Adrenal gland (tissue), 12 donors: Measurements from ENCODE around the gene RPE. TPM values are rescaled to one million over a fixed set of nuclear protein-coding genes. Genes with fewer than 3 reads are reported as not detected.

ENCODE experiments used
- DNase-seq, 7 donors: peaks; one replicate each; pipeline ENCODE4 v3.0.0-alpha.2; 2019 to 2020
- H3K27ac ChIP-seq, 5 donors: fragments of 200-600 bp; sonication (generic) in 4 of 5; 1 replicate in 3 of 5; 2 replicates in 2 of 5; pipeline versions ENCODE4 v1.5.1 to v1.8.0; 2016 to 2020; ENCODE audit warnings: mild to moderate bottlenecking in 1 of 5
- H3K27me3 ChIP-seq: fragments of 200-600 bp; 2 replicates; pipeline ENCODE4 v1.8.0; 2021
- H3K36me3 ChIP-seq, 2 donors: fragments of 200-600 bp; replicated peaks in 1 of 2; 1 replicate in 1 of 2; 2 replicates in 1 of 2; pipeline versions ENCODE4 v1.5.1 to v1.8.0; 2018 to 2022
- H3K4me1 ChIP-seq, 2 donors: fragments of 200-600 bp; replicated peaks in 1 of 2; 1 replicate in 1 of 2; 2 replicates in 1 of 2; pipeline versions ENCODE4 v1.5.1 to v1.8.0; 2018 to 2021
- H3K4me3 ChIP-seq, 4 donors: fragments of 200-600 bp; sonication (generic) in 3 of 4; one replicate each; pipeline ENCODE4 v1.5.1; 2016 to 2018
- H3K9me3 ChIP-seq, 3 donors: fragments of 200-600 bp; sonication (generic) in 1 of 3; replicated peaks in 1 of 3; 1 replicate in 2 of 3; 2 replicates in 1 of 3; pipeline versions ENCODE4 v1.5.1 to v1.8.0; 2016 to 2021
- POLR2A ChIP-seq, 2 donors: fragments of 450-650 bp; IDR thresholded peaks; one replicate each; pipeline ENCODE4 v1.6.1; 2017; ENCODE audit warnings: antibody characterized with exemption in 2 of 2, mild to moderate bottlenecking in 2 of 2, moderate library complexity in 1 of 2
- WGBS, 4 donors: extraction: QIAGEN DNeasy Blood & Tissue Kit in 2 of 4; methylation state at CpG; one replicate each; pipeline versions ENCODE4 v1.1.5 to v1.1.7; 2013 to 2017; 5-methylcytosine and 5-hydroxymethylcytosine counted together
- intact Hi-C, 2 donors: fragments of 100-400 bp; cut with DNase I; formaldehyde crosslinking; loops; one replicate each; pipeline versions ENCODE4 v1.14.1 to v1.15.0; 2022 to 2023
- polyA plus RNA-seq, 3 donors: library from polyadenylated mRNA; stranded (reverse); fragments of 200-250 nt in 2 of 3; fragments of 350-450 nt in 1 of 3; fragmentation: Illumina TruSeq in 1 of 3; extraction: RNeasy Lipid Tissue Mini Kit (QIAGEN cat#74804) in 1 of 3; gene quantifications; one replicate each; pipeline ENCODE4 v1.2.3, GENCODE V29; 2013 to 2014
- total RNA-seq, 9 donors: library from RNA; depleted of rRNA in 4 of 9; stranded (reverse); fragments of >200 nt in 4 of 9; fragments of 120-200 nt in 1 of 9; fragmentation: NEBNext Ultra II Directional in 1 of 9; extraction: Animal tissue kit (Norgen Biotek cat#: 25700) in 1 of 9; gene quantifications; one replicate each; pipeline versions ENCODE4 v1.1.0 to v1.2.4, GENCODE V29; 2013 to 2023
- TF ChIP-seq, protein P1 (sequence below), 6 experiments: fragments of 450-650 bp in 4 of 6; fragments of 200-600 bp in 2 of 6; sonication (generic) in 1 of 6; IDR thresholded peaks; 1 replicate in 5 of 6; 2 replicates in 1 of 6; pipeline versions ENCODE4 v1.5.1 to v1.8.0; 2016 to 2021; ENCODE audit warnings: antibody characterized with exemption in 6 of 6, mild to moderate bottlenecking in 2 of 6, moderate library complexity in 1 of 6
- donor health status: healthy with polysubstance abuse.
- donor health status: Bipolar disorder and iron deficiency.
- donor health status: DM: yes; HTN: yes; CAD: no.
- donor health status: DM: no; HTN: no; CAD: no.
- donor health status: DM: no; HTN: no; CAD: no.
- donor health status: DM: yes; HTN: yes; CAD: no.

RPE gene
- total and polyA plus RNA-seq, 12 donors: 12.6 to 221 (median 67.1) TPM

GRCh38 chr2:209986415-209986814 is 16.0 kb upstream of the RPE start:
- Histone ChIP-seq H3K36me3 (no peaks in the 10 kb centered on the region), H3K4me1 (no peaks in the 10 kb centered on the region), H3K27ac (no peak overlapping the region), H3K27me3 (no peaks in the 10 kb centered on the region), H3K9me3 (no peaks in the 10 kb centered on the region), H3K4me3 (no peak overlapping the region)
- no peak for DNase-seq
- TF ChIP-seq POLR2A (IDR thresholded peaks at IDR 0.05): no peak
- TF ChIP-seq, protein P1, sequence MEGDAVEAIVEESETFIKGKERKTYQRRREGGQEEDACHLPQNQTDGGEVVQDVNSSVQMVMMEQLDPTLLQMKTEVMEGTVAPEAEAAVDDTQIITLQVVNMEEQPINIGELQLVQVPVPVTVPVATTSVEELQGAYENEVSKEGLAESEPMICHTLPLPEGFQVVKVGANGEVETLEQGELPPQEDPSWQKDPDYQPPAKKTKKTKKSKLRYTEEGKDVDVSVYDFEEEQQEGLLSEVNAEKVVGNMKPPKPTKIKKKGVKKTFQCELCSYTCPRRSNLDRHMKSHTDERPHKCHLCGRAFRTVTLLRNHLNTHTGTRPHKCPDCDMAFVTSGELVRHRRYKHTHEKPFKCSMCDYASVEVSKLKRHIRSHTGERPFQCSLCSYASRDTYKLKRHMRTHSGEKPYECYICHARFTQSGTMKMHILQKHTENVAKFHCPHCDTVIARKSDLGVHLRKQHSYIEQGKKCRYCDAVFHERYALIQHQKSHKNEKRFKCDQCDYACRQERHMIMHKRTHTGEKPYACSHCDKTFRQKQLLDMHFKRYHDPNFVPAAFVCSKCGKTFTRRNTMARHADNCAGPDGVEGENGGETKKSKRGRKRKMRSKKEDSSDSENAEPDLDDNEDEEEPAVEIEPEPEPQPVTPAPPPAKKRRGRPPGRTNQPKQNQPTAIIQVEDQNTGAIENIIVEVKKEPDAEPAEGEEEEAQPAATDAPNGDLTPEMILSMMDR (IDR thresholded peaks at IDR 0.05): no peak
- intact Hi-C loops: no loop called here
- 79 to 94% (median 85%) methylated on average over 2 of the region's 2 CpGs for WGBS, 4 donors

GRCh38 chr2:209988010-209988409 is 14.4 kb upstream of the RPE start:
- no peak for DNase-seq
- Histone ChIP-seq H3K4me3 (no peak overlapping the region), H3K4me1 (no peaks in the 10 kb centered on the region), H3K27ac (no peak overlapping the region), H3K27me3 (no peaks in the 10 kb centered on the region), H3K9me3 (no peaks in the 10 kb centered on the region), H3K36me3 (no peaks in the 10 kb centered on the region)
- intact Hi-C loops: no loop called here
- WGBS, 4 donors: 71 to 75% (median 74%) methylated on average over 4 of the region's 4 CpGs
- TF ChIP-seq POLR2A (IDR thresholded peaks at IDR 0.05): no peak
- TF ChIP-seq, protein P1 (IDR thresholded peaks at IDR 0.05): no peak

DNA sequence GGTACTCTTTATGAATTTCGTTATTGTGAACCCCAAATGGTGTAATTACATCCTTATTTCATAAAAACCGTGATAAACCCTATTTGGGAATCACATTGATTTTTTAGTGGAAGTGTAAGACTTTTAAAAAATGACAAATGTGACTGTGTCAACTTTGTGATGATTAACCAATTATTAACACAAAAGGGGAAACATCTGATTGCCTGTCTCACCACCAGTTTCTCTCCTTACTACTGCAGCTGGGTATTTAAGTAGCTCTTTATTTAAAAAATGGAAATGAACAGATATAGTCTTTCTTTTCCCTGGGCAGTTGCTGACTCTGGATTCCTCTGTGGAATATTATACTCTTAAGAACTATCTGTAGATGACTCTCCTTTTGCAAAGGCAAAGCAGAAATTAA is 11.6 kb upstream of the RPE start:
- WGBS, 4 donors: 78 to 86% (median 82%) methylated on average over 2 of the region's 2 CpGs
- Histone ChIP-seq H3K4me1 (no peaks in the 10 kb centered on the region), H3K27me3 (no peaks in the 10 kb centered on the region), H3K4me3 (no peak overlapping the region), H3K36me3 (no peaks in the 10 kb centered on the region), H3K27ac (no peak overlapping the region), H3K9me3 (no peaks in the 10 kb centered on the region)
- TF ChIP-seq, protein P1 (IDR thresholded peaks at IDR 0.05): no peak
- no peak for TF ChIP-seq POLR2A (IDR thresholded peaks at IDR 0.05)
- intact Hi-C loops: no loop called here
- no peak for DNase-seq

DNA sequence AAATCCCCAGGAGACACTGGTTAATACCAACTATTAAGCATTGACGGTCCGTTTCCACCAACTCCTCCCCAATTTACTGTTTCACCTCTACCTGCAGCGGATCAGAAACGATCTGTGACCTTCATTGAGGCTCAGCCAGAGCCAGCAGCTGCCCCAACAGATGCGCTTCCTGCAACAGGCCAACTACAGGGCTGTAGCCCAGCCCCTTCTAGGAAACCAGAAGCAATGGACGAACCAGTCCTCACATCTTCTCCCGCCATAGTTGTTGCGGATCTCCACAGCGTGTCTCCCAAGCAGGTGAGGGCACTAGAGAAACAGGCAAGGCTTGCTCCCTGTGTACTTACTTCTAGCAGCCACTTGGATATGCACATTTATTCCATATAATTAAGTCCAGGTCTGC is 8.5 kb upstream of the RPE start:
- intact Hi-C loops: no loop called here

More for the DNA sequence above, 8.5 kb upstream of the RPE start:
- Histone ChIP-seq H3K4me1 (no peaks in the 10 kb centered on the region), H3K9me3 (no peaks in the 10 kb centered on the region), H3K36me3 (no peaks in the 10 kb centered on the region), H3K27me3 (no peaks in the 10 kb centered on the region), H3K27ac (no peak overlapping the region), H3K4me3 (no peak overlapping the region)
- WGBS, 4 donors: 91 to 99% (median 94%) methylated on average over 7 to 9 of the region's 9 CpGs
- no peak for DNase-seq
- TF ChIP-seq, protein P1 (IDR thresholded peaks at IDR 0.05): no peak
- no peak for TF ChIP-seq POLR2A (IDR thresholded peaks at IDR 0.05)
